ENCODE results near the gene QPCT.
"Not testable (repeated sequence)": the region's sequence is repeated elsewhere in the genome, so short reads cannot be mapped to it uniquely, and the experiment has no call there.

The QPCT gene

DNA sequence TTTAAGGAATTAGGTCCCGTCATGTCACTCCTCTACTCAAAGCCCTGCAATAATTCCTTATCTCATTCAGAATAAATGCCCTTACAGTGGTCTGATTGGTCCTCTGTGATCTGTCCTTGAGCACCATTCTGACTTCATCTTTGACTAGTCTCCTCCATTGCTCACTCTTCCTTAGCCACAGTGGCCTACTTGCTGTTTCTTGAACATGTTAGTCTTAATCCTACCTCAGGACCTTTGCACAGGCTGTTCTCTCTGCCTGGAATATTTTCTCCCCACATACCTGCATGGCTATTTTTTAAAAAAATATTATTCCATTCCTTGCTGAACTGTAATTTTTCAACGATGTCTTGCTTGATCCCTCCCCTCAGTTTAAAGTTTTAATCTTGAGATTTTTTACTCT lies 48.0 kb downstream of the QPCT start:
- DNase-seq = no peak

GRCh38 chr2:37394263-37394662 lies 49.8 kb downstream of the QPCT start:
- no peak for DNase-seq

- no peak for DNase-seq
These were observed 50.5 kb downstream of the QPCT start for GRCh38 chr2:37394796-37395555.

DNA sequence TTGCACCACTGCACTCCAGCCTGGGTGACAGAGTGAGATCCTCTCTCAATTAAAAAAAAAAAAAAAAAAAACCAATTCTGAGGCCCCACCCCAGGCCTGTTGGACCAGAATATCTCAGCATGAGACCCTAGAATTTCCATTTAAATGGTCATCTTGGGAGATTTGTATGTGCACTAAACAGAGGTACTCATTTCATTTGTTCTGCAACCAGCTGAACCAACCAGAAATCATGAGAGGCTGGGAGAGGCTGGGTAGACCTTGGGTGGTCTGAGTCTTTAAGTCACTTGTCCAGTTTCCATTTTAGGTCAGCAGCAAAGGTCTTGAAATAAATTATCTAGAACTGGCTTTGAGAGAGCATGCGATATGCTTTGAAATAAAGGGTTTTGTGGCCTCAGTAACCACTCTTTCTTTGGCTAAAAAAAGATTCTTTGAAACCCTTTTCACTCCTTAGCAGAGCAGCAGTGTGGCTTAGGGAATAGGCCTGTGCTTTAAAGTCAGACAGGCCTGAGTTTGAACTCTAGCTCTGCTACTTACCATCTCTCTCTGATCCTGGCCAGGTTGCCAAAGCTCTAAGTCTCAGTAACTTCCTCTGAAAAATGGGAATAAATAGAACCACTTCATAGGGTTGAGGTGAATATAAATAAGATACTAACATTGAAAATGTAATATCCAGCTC lies 52.6 kb downstream of the QPCT start:
- DNase-seq = no peak

DNA sequence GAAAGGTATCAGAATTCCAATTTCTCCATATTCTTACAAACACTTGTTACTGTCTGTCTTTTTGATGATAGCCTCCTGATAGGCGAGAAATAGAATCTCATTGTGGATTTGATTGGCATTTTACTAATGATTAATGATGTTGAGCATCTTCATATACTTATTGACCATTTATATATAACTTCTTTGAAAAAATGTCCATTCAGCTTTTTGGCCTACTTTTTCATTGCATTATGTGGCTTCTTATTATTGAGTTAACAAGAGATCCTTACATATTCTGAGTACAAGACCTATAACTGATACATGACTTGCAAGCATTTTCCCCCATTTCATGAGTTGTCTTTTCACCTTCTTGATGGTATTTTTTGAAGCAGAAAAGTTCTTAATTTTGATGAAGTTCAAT lies 54.6 kb downstream of the QPCT start:
- no peak for DNase-seq

DNA sequence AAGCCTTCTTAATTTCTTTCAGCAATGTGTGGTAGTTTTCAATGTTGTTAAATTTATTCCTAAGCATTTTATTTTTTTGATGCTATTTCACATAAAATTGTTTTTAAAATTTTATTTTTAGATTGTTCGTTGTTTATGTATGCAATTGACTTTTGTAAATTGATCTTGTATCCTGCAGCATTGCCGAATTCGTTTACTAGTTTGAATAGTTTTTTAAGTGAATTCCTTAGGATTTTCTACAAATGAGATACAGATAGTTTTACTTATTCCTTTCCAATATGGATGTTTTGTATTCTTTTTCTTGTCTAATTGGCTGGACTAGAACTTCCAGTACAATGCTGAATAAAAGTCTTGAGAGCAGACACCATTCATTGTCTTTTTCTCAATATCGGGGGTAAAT lies 55.6 kb downstream of the QPCT start:
- DNase-seq = no peak

DNA sequence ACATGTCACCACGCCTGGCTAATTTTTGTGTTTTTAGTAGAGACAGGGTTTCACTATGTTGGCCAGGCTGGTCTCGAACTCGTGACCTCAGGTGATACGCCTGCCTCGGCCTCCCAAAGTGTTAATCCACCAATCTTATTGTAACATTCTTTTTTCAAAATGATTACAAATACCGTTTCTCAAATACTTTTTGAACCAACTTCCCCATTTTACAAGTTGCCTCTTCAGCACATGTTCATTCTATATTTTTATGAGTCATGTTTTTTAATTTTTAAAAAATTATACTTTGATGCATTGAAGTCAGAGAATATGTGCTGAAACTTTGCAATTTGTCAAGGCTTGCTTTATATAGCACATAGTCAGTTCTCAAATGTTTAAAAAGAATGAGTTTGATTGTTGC lies 58.2 kb downstream of the QPCT start:
- no peak for DNase-seq

DNA sequence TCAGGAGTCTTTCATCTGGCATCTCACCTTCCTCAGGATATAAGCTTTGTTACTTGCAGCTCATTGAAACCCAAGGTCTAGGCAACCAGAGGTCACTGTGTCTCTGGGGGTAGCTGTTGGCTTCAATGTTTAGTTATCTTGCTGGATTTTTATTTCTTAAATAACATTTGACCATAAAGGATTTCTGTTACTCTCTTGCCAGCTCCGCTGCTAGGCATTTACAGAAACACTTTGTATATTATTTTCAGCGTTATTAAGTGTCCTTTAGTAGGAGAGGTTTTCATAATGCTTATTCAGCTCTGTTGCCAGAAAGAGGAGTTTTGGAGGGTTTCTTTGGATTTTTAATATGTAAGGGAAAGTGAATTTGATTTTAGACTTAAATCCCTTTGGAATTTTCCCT lies 61.4 kb downstream of the QPCT start:
- no peak for DNase-seq

GRCh38 chr2:37412231-37412630 lies 67.8 kb downstream of the QPCT start:
- no peak for DNase-seq

GRCh38 chr2:37413911-37414469 lies 69.6 kb downstream of the QPCT start:
- DNase-seq = not testable (repeated sequence)

DNA sequence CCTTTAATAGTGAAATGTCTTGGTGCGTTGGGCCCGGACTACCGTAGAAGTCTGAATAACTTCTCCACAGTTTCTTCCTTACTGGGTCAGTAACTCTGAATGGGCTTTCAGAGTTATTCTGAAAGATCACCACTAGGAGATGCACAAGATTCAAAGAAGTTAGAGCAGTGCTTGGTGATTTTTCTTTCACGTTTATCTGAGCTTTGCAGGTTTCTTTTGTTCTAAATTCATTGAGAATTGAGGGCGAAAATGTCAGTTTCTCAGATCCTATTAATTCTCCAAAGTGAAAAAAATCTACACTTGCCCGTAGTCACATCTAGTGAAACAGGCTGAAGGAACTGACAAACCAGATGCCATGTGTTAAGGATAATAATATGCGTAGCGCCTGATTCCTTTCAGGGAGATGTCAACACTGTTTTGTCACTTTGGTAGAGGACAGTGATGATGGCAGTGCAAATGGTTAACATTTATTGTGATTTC lies 70.1 kb downstream of the QPCT start:
- DNase-seq = peak; percentile 28 to 53

DNA sequence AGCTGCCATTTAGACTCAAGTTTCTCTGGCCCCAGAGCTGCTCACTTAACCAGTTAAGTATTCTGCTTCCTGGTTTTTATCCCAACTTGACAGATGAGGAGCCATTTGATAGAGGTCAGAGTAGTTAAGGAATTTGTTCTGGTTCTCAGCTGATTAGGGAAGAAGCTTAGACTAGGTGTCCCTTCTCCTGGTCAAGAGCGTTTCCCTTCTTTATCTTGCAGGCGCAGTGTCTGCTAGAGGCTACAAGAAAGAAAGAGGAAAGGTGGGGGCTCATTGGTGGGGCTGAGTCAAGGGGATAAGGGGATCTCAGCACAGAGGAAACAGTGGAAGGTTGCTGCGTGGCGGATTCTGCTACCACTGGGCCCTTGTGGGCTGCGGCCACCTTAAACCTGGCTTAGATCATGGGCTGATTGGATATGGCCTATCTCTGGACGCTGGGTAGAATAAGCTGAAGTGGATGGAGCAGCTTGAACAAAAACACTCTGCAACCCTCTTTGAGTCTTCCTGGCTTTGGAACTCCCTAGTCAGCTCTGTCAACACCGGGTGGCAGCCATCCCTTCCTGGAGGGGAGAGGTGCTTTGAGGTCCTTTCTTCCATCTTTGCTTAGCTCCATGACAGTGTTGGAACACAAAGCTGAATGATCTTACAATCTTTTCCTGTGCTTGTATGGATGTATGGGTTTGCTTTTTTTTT lies 70.8 kb downstream of the QPCT start:
- DNase-seq = peak in 1 of 2 experiments; percentile 13

DNA sequence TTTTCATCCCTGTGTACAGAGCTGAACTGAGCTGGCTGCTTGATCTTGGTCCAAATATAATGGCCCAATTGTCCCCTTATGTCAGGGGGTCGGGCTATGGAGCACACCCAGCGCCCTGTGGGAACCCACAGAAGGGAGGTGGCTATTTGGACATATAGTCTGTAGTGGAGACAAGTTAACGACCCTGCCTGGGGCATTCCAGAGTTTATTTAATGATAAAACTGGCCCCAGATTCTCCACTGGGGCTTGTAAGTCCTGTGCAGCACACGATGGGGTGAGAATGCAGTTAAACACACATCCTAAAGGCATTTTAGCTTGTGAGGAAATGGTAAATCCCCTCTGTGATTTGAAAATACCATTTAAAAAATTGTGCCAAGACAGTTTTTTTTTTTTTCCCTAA lies 72.9 kb downstream of the QPCT start:
- DNase-seq = no peak

- no peak for DNase-seq
These were observed 74.5 kb downstream of the QPCT start for GRCh38 chr2:37418956-37419355.

DNA sequence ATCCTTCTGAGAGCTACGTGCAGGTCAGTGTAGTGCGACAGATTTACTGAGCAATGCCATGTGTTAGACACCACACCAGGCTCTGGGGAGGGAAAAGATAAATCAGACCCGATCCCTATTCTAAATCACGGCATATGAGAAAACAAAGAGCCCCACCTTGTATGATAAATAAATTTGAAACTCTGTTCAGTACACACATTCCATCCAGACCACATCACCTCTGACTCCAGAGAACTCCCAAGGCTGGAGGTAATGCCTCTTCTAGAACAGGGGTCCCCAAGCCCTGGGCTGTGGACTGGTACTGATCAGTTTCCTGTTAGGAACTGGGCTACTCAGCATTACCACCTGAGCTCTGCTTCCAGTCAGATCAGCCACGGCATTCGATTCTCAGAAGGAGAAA lies 77.3 kb downstream of the QPCT start:
- no peak for DNase-seq

DNA sequence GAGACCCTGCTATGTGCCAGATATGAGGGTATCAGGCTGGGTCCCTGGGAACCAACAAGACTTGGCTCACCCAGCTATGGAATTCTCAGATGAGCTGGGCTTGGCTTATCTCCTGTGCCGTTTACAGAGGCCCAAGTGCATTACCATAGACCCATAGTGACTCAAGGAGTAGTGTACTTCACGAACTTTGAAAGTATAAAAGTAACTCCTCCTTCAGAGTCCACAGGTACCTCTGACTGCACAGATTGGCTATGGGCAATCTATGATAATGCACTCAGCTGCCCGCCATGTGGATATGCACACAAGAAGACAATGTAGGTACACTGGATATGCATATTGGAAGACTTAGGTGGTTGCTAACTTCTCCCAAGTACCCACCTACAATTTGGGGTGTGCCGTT lies 78.4 kb downstream of the QPCT start:
- DNase-seq = no peak

Data from NCI-H526 (cell line).